ENCODE results near the gene RNF146.

DNA sequence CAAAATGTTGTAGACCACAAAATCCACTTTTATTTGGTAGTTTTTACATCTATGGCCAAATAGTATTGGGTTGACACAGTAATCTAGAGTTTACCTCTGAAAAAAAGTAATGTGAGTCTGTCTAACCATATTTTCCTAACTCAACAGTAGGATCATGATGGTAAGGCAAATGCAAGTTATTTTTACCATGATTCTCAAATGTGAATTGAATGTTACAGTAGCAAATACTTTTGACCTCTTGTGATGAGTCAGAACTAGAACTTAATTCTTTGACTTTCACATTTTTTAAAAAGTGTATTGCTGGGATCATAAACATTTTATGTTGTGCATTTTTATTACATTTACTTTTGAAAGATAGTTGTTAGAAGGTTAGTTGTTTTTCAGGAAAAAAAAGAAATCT lies 22.0 kb downstream of the RNF146 start:
- TF ChIP-seq CTCF (IDR thresholded peaks at IDR 0.05; ENCODE audit: low read length) = no peak
- no peak for TF ChIP-seq EZH2phosphoT487 (IDR thresholded peaks at IDR 0.05; ENCODE audit: low read length)
- no peak for TF ChIP-seq EZH2 (optimal IDR thresholded peaks at IDR 0.05; ENCODE audit: low read depth, low read length)
